ENCODE results near the gene TRAPPC6A.

DNA sequence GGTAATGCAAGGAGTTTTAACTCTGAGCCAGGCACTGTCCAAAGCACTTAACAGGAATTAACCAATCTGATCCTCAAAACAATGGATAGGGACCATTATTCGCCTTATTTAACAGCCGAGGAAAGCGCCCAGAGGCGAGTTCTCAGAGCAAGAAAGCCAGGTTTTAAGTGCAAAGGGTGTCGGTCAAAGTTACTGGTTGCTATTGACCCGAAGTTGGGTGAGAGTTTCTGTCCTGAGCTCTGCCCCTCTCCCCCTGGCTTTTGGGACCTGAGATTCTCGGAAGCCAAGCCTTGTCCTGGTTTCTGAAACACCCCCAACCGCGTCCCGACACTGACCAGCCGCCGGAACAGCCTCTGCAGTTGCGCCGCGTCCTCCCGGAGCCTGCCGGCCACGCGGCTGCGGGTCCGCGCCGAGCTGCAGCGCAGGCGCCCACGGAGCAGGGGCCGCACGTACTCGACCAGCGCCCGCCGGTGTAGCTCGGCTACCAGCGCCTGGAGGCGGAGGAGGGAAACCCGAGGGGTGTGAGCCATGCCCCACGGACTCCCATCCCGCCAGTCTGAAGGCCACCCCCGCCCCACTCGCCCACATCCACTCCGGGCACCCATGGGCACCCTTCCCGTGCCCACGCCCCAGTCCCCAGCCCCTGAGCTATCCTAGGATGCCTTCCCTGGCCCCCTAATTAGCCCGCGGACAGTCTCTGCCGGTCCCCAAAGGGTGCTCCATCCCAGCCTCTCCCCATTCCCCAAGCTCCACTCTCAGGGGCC is 39.3 kb upstream of the TRAPPC6A start:
- TF ChIP-seq, protein P1, sequence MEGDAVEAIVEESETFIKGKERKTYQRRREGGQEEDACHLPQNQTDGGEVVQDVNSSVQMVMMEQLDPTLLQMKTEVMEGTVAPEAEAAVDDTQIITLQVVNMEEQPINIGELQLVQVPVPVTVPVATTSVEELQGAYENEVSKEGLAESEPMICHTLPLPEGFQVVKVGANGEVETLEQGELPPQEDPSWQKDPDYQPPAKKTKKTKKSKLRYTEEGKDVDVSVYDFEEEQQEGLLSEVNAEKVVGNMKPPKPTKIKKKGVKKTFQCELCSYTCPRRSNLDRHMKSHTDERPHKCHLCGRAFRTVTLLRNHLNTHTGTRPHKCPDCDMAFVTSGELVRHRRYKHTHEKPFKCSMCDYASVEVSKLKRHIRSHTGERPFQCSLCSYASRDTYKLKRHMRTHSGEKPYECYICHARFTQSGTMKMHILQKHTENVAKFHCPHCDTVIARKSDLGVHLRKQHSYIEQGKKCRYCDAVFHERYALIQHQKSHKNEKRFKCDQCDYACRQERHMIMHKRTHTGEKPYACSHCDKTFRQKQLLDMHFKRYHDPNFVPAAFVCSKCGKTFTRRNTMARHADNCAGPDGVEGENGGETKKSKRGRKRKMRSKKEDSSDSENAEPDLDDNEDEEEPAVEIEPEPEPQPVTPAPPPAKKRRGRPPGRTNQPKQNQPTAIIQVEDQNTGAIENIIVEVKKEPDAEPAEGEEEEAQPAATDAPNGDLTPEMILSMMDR (IDR thresholded peaks at IDR 0.05; ENCODE audit: insufficient read depth, low read depth, low read length) = no peak
- TF ChIP-seq EZH2 (IDR thresholded peaks at IDR 0.05; ENCODE audit: insufficient read depth, low read length) = peak; percentile 92
